HG03565 (cell line): ENCODE results near the gene ANAPC2.

Source experiments
- ATAC-seq: cut with Tn5 transposase; IDR thresholded peaks from one replicate; pipeline ENCODE4 v1.9.1; 2021; ENCODE audit warnings: mild to moderate bottlenecking, moderate library complexity; ENCODE audit not compliant: unreplicated experiment

Gene ANAPC2

DNA sequence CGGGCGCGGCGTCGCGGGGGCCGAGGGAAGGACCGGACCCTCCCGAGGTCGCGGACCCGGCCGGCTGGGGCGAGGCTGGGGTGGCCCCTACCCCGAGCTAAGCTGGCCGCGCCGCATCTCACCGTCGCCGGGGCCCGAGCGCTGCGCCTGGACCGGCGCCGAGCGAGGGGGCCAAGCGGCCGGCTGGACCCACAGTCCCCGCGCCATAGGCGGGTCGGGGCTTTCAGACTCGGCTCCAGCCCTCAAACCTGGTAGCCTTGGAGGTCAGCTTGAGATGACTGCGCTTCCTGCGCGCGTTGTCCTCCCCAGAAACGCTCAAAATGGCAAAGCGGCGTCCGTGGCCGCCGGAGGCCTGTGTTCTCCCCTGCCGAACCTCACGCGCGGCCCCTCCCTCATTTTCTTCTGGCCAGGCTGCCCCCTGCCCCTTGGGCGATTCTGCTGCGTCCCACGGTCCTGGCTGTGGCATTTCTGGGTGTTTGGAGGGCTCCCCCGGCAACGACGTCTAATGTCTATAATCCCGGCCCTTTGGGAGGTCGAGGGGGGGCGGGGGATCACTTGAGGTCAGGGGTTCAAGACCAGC lies 58.1 kb downstream of the ANAPC2 start:
- no peak for ATAC-seq

- no peak for ATAC-seq
These were observed 58.7 kb downstream of the ANAPC2 start for GRCh38 chr9:137129456-137130175.

DNA sequence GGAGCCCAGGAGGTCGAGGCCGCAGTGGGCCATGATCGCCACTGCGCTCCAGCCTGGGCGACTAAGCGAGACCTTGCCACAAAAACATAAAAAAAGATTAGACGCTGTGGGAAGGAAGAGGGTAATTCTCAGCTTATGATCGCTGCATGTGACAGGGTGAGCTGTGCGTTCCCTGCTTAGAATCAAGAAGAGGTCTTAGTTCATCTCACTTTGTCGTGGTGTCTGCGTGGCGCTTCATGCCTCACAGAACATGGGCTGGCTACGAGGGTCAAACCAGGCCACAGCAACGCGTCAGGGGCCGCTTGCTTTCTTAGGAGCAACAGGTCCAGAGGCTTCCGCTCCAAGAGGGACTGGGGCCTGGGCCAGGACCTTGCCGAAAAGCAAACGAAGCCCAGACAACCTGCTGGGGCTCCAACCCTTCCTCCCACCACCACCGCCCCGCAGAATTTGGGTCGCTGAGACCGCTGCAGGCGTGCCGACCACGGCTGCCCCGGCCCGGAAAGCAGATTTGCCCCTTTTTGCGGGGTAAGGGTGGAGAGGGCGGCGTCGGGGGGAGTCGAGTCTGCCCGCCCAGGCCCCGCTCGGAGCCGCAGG lies 59.4 kb downstream of the ANAPC2 start:
- ATAC-seq, result no peak

- no peak for ATAC-seq
These were observed 60.0 kb downstream of the ANAPC2 start for GRCh38 chr9:137128158-137128861.

GRCh38 chr9:137127301-137128157 lies 60.8 kb downstream of the ANAPC2 start:
- no peak for ATAC-seq

GRCh38 chr9:137126786-137127185 lies 61.6 kb downstream of the ANAPC2 start:
- ATAC-seq, result no peak
